OCI-LY3 (cell line): Measurements from ENCODE around the gene KLF15.

Experiments used
- H2AFZ ChIP-seq: fragments of 200-600, 300-600 bp; shearing (Covaris generic); 2 replicates; pipeline ENCODE4 v1.6.0; 2014; ENCODE audit warnings: antibody characterized with exemption, low read depth, low read length
- H3K27ac ChIP-seq: fragments of 200-600, 300-600 bp; sonication (generic); 2 replicates; pipeline ENCODE4 v1.5.1; 2014; ENCODE audit warnings: mild to moderate bottlenecking, low read length, moderate library complexity, mixed read lengths
- H3K27me3 ChIP-seq: fragments of 200-600, 300-600 bp; sonication (generic); 2 replicates; pipeline ENCODE4 v1.6.1; 2014; ENCODE audit warnings: low read depth, low read length, mixed read lengths
- H3K36me3 ChIP-seq: fragments of 200-600, 300-600 bp; sonication (generic); replicated peaks from 2 replicates; pipeline ENCODE3; 2014; ENCODE audit warnings: low read depth, low read length, mixed read lengths
- H3K4me1 ChIP-seq: fragments of 300-600, 200-600 bp; sonication (generic); 2 replicates; pipeline ENCODE4 v1.6.1; 2014; ENCODE audit warnings: low read length, mixed read lengths
- H3K4me2 ChIP-seq: fragments of 200-600, 300-600 bp; sonication (generic); 2 replicates; pipeline ENCODE4 v1.6.1; 2014; ENCODE audit warnings: low read length, mixed read lengths
- H3K4me3 ChIP-seq: fragments of 300-600, 200-600 bp; sonication (generic); 2 replicates; pipeline ENCODE4 v1.5.1; 2014; ENCODE audit warnings: antibody characterized with exemption, mild to moderate bottlenecking, low read length, moderate library complexity
- H3K79me2 ChIP-seq: fragments of 300-600, 200-600 bp; shearing (Covaris generic); 2 replicates; pipeline ENCODE4 v1.6.1; 2014; ENCODE audit warnings: mild to moderate bottlenecking, low read length, mixed read lengths
- H3K9ac ChIP-seq: fragments of 300-600, 200-600 bp; shearing (Covaris generic); 2 replicates; pipeline ENCODE4 v1.6.0; 2014; ENCODE audit warnings: mild to moderate bottlenecking, low read length, moderate library complexity
- H3K9me3 ChIP-seq: fragments of 200-600, 300-600 bp; shearing (Covaris generic); 2 replicates; pipeline ENCODE4 v1.6.1; 2014; ENCODE audit warnings: low read length, mixed read lengths; ENCODE audit not compliant: insufficient read depth
- H4K20me1 ChIP-seq: fragments of 200-600, 300-600 bp; sonication (generic); 2 replicates; pipeline ENCODE4 v1.6.1; 2016; ENCODE audit warnings: low read length, mixed read lengths; ENCODE audit not compliant: insufficient read depth
- CTCF ChIP-seq: fragments of 200-600, 300-600 bp; sonication (generic); IDR thresholded peaks from 2 replicates; pipeline ENCODE4 v1.5.1; 2014; ENCODE audit warnings: antibody characterized with exemption, low read length, low read depth
- EZH2phosphoT487 ChIP-seq: fragments of 200-600 bp; shearing (Covaris generic); IDR thresholded peaks from 2 replicates; pipeline ENCODE4 v1.6.1; 2018; ENCODE audit warnings: antibody characterized with exemption, mixed run types, low read depth

KLF15 gene

DNA sequence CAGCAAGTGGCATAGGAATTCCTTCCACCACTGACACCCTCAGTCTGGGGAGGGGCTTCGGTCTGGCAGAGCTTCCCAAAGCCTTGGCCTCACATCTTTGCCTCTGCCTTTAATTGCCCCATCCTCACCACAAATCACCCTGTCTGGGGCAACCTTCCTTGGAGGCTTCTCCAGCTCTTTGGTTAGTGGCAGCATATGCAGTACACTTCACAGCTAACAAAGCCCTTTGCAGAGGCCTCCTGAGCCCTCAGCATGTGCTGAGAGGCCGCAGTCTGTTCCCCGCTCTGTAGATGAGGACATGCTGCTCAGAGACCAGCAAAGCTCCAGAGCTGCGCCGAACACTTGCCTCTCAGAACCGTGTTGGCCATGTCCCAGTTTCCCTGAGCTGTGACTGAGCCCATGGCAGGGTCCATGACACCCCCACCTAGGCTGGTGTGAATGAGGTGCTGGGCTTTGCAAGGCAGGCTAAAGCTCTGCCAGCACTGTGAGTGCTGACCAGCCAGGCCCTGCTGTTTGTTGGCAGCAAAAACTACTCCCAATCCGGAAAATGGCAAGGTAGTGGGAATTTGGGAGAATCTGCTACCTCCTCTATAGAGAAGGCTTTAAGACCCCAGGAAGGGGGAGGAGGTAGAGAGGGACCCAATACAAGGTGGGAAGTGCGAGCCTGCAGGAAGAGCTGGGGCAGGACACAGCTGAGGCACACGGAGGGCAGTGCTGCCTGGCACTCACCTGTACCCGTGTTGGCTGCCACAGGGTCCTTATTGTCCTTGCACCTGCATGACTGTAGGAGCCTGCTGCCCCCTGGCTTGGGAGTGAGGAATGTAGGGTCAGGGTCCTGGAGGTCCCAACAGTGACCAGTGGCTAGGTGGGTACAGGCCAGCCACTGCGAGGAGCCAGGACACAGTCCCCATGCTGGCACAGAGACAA lies 8.4 kb upstream of the KLF15 start:
- Histone ChIP-seq H3K27me3 (no peaks in the 10 kb centered on the region), H3K9me3 (no peaks in the 10 kb centered on the region), H3K4me2 (no peak overlapping the region), H3K4me3 (no peak overlapping the region), H3K4me1 (no peaks in the 10 kb centered on the region), H3K79me2 (no peaks in the 10 kb centered on the region), H4K20me1 (no peaks in the 10 kb centered on the region), H2AFZ (no peak overlapping the region), H3K36me3 (no peaks in the 10 kb centered on the region), H3K27ac (no peak overlapping the region), H3K9ac (no peak overlapping the region)
- TF ChIP-seq EZH2phosphoT487, result no peak
- TF ChIP-seq CTCF, result no peak

GRCh38 chr3:126364731-126365301 lies 7.6 kb upstream of the KLF15 start:
- no peaks in the 10 kb centered on the region for H3K27me3 ChIP-seq
- H3K79me2 ChIP-seq, result no peaks in the 10 kb centered on the region
- H3K4me2 ChIP-seq, result no peak overlapping the region
- H3K27ac ChIP-seq, result no peak overlapping the region
- H3K36me3 ChIP-seq, result no peaks in the 10 kb centered on the region
- H3K4me3 ChIP-seq, result no peak overlapping the region
- H2AFZ ChIP-seq, result no peak overlapping the region
- no peak overlapping the region for H3K9ac ChIP-seq
- no peaks in the 10 kb centered on the region for H3K4me1 ChIP-seq
- TF ChIP-seq CTCF, result no peak
- TF ChIP-seq EZH2phosphoT487, result no peak
- no peaks in the 10 kb centered on the region for H4K20me1 ChIP-seq
- no peaks in the 10 kb centered on the region for H3K9me3 ChIP-seq

DNA sequence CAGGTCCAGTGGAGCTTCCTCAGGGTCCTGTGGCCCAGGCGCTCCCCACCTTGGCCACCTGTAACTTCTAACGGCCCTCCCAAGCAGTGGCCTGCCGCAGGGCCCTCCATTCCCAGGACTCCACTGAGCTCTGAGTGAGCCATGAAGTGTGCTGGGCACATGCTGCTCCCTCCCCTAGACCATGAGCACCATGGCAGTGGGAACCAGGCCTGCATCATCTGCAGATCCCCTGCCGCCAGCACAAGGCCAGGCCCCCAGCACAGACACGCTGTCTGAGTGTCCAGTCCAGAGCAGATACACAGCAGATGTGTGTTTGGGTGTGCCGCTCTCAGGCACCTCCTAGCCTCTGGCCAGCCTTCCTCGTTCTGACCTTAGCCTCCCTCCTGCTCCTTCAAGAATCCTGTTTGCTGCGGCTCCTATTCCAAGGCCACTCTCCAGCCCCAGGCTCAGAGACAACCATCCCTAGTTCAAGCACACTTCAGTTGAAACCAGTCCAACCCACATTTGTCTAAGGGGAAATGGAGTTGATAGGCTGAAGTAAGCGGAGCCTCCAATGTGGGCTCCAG lies 7.0 kb upstream of the KLF15 start:
- Histone ChIP-seq H3K4me3 (no peak overlapping the region), H2AFZ (no peak overlapping the region), H3K27ac (no peak overlapping the region), H4K20me1 (no peaks in the 10 kb centered on the region), H3K4me1 (no peaks in the 10 kb centered on the region), H3K9me3 (no peaks in the 10 kb centered on the region), H3K79me2 (no peaks in the 10 kb centered on the region), H3K4me2 (no peak overlapping the region), H3K9ac (no peak overlapping the region), H3K27me3 (0 out of 2 replicates have a peak, but pooled peaks cover 5% of the 10 kb centered on the region), H3K36me3 (no peaks in the 10 kb centered on the region)
- TF ChIP-seq CTCF, result no peak

DNA sequence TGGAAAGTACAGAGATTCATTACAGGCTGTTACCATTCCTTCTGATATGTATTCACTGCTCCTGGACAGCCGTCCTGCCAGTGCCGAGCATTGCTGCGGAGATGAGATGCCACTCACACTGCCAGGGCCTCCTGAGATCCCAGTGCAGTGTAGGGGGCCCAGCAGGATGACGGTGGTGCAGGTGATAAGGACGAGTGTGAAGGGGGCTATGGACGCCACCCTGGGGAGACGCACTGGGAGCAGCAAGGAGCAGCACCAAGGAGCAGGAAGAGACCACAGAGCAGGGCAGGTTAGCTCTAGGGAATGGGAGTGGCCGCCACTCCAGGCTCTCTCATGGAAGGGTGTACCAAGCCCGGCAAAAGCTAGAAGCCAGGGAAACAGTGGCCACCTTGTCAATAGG lies 4.0 kb upstream of the KLF15 start:
- Histone ChIP-seq H3K79me2 (no peaks in the 10 kb centered on the region), H4K20me1 (no peaks in the 10 kb centered on the region), H3K9ac (no peak overlapping the region), H3K9me3 (no peaks in the 10 kb centered on the region), H3K4me2 (no peak overlapping the region), H3K36me3 (no peaks in the 10 kb centered on the region), H3K27me3 (0 out of 2 replicates have a peak, but pooled peaks cover 7% of the 10 kb centered on the region), H3K27ac (no peak overlapping the region), H3K4me3 (no peak overlapping the region), H3K4me1 (no peaks in the 10 kb centered on the region), H2AFZ (no peak overlapping the region)
- TF ChIP-seq EZH2phosphoT487, result no peak
- TF ChIP-seq CTCF, result no peak
